CD4-positive, alpha-beta T cell treated with Interferon gamma for 1 hour (primary cell): ENCODE results near the gene CNTNAP2.

Experiments used
- DNase-seq: peaks from one replicate; pipeline ENCODE4 v3.0.0-alpha.2; 2020

The CNTNAP2 gene

DNA sequence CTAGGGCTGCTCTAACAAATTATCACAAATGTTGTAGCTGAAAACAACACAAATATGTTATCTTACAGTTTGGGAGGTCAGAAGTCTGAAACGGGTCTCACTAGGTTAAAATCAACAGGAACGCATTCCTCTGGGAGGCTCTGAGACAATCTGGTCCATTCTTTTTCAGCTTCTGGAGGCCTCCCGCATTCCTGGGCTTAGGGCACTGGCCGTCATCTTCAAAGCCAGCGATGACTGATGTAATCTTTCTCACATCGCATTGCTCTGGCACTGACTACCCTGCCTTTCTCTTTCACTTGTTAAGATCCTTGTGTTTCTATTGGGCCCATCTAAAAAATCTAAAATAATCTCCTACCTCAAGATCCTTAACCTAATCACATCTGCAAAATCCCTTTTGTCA lies 1402.5 kb downstream of the CNTNAP2 start:
- DNase-seq = no peak

DNA sequence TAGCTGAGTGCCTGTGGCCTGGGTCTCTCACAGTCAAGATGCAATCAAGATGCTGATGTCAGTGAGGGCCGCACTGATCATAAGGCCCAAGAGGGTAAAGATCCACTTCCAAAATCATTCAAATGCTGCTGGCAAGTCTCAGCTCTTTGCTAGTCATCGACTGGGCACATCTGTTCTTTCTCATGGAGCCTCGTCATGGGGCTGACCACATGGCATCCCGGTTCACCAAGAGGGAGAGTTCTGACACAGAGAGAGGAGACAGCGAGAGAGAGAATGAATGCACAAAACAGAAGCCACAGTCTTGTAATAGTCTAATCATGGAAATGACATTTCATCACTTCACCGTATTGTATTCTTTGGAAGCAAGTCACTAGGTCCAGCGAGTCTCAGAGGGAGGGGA lies 1406.5 kb downstream of the CNTNAP2 start:
- DNase-seq = no peak

DNA sequence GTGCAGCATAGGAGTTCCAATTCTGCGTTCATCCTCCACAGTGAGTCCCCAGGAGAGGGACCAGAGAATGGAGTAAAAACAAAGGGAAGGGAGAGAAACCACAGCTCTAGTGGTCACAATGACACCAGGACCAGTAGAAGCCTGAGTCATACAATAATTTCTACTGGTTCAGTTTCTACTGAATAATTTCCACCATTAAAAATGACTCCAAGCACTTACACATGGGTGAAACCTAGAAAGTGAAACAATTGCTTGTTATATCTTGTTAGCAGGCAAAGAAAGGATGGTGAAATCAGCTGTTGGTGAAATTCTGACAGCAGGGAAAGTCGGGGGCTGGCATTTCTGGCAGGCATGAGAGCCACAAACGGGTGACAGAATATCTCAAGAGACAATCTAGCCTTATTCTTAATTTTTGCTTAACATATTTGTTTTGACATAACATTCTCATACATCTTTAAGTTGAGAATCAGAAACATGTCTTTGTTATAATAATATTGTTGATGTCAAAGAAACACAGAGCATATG lies 1408.2 kb downstream of the CNTNAP2 start:
- DNase-seq = no peak

DNA sequence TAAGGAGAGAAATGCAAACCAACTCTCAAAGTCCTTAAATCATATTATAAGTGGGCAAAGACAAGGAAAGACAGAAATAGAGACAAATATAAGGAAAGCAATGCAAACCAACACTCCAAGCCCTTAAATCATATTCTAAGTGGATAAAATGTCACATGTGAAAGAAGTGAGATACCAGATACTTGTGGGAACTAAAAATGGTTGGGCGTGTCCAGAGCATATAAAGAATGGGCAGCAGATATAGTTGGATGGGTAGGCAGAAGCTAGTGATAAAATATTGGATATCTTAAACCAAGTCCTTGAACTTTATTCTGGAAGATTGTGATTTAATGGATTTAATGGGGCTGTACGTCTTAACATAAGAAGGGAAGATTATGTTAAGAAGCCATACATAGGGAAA lies 1408.7 kb downstream of the CNTNAP2 start:
- DNase-seq = no peak

DNA sequence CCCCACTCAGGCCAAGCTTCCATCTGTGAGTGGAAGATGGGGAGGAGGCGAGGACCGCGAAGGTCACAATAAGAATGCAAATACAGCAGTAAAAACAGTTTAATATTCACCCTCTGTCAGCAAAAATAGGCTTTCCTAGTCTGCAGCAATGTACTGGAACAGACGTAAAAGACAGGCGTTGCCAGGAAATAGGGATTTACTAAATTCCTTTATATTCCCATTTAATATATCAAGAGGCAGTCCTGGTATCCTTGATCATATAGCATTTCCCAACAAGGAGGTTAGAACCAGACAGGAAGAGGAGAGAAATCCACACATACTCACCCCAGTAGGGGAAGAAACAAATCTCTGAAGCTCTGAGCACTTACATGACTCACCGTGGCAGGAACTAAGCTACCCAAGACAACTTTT lies 1419.1 kb downstream of the CNTNAP2 start:
- no peak for DNase-seq

DNA sequence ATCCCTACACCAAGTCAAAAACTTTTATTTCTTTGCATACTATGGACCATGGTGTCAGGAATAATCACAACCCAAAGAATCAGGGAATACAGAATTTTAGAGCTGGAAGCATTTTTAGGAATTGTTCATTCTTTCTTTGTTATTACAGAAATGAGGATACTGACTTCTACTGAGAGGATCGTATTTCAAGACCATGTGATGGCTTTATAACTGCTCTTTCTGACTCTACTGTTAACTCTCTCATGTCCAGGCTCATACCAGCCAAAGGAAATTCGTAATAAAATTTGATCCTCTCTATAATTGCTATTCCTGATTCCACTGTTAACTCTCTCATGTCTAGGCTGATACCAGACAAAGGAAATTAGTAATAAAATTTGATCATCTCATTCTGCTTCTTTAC lies 1423.1 kb downstream of the CNTNAP2 start:
- no peak for DNase-seq

DNA sequence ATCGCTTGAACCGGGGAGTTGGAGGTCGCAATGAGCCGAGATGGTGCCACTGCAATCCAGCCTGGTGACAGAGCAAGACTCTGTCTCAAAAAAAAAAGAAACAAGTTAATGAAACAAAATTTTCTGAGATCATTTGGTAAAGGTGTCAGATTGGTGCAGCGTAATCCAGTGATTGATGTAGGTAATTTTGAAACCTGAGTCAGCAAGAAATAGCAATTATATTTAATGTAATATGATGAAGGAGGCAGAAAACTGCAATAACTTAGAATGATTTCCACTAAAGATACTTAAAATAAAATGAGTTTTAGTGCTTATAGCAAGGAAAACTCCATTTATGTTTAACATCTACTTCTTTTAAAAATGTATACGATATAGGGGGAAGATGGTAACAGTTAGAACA lies 1424.1 kb downstream of the CNTNAP2 start:
- DNase-seq = no peak

DNA sequence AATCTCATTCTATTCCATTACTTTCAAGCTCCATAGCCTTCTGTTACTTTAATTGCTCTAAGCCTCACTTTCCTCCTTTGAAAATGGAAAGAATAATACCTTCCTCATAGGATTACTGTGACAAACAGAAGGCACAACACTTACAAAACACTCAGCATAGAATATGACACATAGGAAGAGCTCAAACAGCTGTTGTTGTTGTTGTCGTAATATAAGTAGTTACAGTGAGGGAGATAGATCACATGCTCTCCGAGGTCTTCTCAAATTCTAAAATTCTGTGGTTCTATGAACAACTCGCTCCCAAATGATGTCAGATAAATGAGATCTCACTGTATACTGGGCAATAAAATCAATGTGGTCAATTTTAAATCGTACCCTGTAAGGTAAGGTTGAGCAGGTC lies 1424.7 kb downstream of the CNTNAP2 start:
- DNase-seq = no peak

DNA sequence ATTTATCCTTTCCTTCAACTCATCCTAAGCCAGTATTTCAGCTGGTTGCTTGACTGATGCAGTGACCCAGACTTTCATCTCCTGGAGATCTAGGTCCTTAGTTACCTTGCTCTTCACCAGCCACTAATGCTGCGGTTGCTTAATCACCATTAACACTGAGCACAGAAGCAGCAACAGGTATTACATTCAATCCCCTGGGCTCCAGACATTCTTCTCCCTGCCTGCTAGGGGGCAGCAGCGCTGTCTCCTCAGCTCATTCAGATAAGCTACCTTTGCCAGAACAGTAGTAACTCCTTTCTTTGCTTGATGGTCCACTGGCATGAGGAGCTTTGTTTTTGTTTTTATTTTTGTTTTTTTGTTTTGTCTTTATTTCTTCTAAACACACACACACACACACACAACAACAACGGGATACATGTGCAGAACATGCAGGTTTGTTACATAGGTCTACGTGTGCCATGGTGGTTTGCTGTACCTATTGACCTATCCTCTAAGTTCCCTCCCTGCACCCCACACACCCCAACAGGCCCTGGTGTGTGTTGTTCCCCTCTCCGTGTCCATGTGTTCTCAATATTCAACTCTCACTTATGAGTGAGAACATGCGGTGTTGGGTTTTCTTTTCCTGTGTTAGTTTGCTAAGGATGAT lies 1430.8 kb downstream of the CNTNAP2 start:
- DNase-seq = no peak

DNA sequence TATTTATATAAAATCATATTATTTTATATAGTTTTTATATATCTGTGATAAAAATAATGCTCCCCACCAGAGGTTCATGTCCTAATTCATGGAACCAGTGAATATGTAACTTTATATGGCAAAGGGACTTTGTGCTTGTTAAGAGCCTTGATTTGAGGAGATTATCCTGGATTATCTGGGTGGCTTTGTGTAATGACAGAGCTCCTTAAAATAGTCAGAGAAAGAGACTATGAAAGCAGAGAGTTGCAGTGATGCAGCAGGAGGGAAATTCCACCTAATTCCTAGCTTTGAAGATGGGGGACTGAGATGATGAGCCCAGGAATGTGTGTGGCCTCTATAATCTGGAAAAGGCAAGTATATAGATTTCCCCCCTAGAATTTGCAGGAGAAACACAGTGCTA lies 1439.7 kb downstream of the CNTNAP2 start:
- DNase-seq = no peak

DNA sequence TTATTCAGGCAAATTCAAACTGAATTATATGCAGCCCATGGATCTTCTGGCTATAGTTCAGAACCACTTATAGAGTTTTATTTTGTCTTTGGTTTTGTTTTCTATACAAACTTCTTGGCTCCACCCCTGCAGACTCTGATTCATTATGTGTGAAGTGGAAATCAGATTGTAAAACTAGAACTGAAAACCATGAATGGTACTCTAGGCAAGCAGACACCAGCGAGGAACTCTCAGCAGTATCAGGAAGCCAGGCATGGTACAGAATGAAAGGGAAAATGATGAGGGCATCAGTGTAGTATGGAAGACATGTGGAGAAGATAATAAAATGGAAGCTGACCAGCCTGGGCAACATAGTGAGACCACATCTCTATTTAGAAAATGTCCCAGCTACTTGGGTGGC lies 1447.1 kb downstream of the CNTNAP2 start:
- DNase-seq = no peak

DNA sequence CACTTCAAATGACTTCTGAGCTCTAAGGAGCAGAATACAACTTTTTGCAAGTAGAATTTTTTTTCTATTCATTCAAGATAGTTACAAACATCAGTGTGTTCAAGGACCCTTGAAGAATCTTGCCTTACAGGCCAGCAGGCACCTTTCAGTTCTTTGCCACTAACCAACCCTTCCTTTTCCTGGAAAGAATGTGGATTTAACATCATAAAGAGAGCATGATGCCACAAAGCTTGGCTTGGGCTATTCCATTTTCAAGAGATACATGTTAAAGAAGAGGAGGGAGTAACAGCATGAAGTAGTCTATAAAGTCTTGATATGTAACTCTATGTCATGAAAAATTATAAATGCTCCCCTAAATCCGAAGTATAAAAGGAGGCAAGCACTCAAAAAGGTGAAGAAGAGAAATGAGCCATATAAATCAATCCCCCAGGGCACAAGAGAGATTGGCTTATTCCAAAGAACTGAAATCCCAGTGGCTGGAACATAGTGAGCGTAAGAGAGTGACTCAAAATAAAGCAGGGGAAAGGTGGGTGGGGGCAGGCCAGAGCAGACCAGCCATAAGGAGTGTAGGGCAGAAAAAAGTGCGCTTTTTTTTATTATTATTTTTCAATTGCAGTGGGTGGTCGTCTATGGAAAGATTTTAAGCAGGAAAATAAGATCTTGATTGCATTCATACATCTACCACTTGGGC lies 1448.3 kb downstream of the CNTNAP2 start:
- no peak for DNase-seq

DNA sequence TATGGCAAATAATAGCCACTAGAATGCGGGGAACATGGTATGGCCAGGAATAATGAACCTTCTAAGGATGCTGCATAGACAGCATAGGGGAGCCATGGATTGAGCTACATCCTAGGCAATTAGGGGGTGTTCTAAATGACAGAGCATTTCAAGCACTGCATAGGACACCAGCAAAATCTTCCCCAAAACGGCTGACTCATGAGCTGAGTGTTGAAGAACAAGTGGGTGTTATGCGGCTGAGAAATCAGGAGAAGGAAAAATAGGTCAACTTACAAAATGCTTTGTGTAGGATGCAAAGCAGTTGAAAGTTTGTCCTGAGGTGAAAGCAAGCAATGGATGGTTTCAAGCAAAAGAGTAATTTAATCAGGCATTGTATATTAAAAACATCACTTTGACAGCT lies 1450.4 kb downstream of the CNTNAP2 start:
- DNase-seq = no peak

DNA sequence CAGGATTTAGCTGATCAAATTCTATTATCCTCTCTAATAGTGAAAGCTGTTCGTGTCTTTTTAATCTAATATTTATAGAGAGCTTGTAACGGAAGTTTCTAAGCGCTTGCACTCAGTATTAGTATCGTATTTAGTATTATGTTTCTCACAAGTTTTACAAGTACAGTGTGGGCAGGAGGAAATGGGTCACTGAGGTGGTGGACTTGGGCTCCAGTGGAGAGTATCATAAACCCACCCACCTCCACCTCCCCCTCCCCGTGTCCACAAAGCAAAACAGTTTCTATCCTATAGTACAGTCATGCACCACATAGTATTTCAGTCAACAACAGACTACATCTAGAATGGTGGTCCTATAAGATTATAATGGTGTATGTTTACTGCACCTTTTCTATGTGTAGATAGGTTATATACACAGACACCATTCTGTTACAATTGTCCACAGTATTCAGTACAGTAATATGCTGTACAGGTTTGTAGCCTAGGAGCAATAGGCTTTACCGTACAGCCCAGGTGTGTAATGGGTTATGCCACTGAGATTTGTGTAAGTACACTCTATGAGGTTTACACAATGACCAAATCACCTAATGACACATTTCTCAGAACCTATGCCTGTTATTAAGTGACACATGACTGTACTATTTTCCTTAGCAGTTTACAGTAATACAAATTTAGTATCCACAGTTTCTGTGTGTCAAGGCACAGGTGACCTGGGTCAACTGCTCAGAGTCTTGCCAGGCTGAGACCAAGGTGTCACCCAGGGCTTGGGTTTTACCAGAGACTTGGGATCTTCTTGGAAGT lies 1452.7 kb downstream of the CNTNAP2 start:
- no peak for DNase-seq

DNA sequence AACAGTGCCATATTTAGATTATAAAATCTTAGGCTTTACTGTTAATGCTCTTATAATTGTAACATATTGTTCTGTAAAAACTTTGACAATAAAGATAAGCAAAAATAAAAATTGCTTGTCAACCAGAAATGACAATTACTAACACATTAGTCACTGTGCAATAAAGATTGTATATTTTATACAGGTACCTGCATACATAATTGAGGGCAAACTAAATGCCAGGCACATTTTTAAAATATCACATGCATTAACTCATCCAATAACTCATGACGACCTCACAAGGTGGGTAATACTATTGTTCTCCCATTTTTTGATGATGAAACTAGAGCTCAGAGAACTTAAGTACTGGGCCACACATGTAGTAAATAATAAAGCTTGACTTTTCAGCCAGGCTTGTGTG lies 1453.8 kb downstream of the CNTNAP2 start:
- DNase-seq = no peak

DNA sequence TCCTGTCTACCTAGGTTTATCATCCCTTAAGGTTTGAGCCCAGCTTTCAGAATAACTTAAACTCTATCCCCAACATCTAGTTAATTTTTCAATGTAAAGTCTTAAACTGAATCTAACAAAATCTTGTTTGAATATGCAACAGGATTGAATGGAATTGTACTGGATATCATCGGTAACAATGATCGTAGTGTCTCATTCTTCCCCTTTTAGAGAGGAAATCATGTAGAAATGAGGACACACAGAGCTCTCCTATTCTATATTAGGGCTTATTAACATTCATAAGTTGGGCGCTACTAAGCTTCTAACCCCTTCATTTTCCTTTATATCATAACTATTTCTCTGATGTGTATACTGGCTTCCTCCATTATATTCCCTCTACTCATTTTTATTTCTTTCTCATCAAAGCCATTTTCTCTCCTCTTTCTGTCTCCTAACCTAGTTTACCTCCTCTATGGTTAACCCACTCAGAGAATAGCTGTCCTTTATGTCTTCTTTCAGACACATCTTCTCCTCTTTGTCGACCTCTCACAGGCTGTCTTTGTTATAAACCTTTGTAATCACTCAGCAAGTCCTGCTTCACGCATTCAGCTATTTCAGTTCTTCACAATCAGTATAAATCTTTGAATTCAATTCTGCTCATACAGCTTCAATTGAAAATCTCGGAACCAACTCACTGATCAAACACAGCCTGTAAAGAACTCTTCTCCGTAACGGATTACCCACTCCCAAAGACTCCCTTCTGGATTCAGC lies 1455.0 kb downstream of the CNTNAP2 start:
- DNase-seq = no peak

DNA sequence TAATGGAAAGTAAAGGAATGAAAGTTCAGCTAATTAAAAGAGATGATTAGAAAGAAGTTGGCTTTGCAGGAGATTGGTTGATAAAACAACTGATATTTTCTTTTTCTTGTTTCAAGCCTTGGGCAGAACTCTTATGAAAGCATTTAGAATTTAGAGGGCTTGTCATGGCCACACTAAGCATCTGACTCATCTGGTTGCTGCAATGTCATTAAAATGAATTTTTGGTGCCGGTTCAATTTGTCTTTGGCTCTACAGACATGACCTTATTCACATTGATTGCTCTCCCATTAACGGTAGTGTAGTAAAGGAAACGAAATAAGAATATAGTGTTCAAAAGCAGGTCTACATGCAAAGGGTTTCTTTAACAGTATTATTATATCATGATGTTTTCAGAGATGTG lies 1461.6 kb downstream of the CNTNAP2 start:
- no peak for DNase-seq

DNA sequence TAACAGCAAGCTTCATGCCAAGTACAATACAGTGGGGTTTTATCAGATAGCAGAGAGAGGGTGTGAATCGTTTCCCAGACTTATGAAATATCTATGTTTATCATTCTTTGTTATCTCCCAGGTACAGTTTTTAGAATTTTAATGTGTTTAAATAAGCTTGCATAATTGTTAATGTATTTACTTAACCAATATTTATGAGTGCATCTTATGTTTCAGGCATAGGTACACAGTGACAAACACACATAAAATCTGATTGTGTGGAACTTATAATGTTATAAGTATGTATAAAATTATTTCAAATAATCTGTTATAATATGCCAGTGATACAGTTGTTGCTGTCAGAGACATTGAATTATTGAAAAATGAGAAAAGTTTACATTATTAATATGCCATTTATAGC lies 1462.5 kb downstream of the CNTNAP2 start:
- no peak for DNase-seq

DNA sequence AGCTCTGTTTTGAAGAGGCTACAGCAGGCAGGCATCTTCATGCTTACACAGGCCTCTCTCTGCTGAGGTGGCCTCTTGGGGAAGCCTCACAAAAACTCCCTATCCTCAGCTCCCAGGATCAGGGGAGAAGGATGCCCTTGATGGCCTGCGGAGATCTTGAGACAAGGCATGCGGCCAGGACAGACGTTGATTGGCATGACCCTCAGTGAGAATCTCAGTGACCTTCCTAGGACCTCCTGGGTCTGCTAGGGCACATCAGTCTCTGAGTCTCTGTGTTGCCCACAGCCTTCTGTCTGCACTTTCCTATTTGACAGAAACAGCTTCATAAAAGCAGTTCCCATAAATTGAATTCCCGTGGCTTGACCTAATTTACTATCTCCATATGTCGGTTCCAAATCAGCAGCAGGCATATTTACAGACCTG lies 1468.2 kb downstream of the CNTNAP2 start:
- no peak for DNase-seq

DNA sequence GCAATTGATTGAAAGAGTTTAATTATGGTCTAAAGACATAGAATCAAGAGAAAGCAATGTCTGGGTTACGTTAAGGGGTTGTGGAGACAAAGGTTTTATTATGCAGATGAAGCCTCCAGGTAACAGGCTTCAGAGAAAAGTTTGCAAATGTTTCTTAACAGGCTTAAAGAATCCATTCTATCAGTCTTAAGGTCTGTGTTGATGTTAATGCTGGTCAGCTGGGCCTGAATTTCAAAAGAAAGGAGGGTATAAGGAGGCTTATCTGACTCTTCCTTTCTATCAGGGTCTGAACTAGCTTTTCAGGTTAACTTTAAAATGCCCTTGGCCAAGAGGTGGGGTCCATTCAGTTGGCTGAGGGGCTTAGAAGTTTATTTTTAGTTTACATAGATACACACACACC lies 1469.5 kb downstream of the CNTNAP2 start:
- DNase-seq = no peak

DNA sequence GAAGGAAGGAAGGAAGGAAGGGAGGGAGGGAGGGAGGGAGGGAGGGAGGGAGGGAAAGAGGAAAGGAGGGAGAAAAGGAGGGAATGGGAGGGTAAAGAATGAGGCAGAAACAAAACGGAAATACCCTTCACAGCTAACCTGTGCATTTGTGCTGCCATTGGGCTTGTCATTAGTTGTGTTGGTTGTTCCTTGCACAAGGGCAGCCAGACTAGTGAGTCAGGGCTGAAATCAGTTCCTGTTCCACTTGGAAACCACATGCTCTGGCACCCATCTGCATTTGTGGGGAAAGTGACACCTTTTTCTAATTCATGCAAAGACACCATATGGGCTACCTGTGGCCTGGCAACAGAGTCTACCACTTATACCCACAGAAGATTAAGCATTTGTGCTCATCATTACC lies 1469.9 kb downstream of the CNTNAP2 start:
- DNase-seq = no peak

DNA sequence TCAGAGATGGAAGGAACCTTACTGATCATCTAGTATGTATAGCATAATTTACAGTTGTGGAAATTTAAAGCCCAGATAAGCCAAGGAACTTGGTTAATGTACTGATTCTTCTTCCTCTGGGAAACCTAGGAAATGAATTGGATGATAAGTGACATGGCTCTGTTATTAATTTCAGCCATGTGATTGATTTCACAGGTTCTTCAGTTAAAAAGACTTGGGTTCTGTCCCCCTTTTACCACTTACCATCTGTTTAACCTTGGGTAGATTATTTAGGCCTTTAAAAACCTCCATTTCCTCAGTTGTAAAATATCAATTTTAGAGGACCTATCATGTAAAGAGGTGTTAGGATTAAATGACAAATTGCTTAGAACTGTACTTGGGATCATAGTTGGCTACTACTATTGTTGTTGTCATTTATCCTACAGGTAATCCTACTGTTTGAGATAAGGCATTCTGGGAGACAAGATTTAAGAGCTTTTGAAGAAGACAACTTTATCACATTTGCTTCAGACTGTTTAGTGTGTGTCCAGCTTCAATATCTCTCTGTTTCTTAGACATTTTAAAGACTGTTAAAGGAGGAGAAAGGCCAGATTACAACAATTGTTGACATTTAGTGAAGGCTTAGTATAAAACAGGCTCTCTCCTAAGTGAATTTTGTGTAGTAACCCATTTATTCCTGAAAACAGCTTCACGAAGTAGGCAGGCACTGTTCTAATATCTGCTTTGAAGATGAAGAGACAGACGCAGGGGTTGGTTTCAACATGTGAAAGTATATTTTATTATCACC lies 1476.9 kb downstream of the CNTNAP2 start:
- DNase-seq = no peak
